Measurements from ENCODE around the gene MSANTD4.
A peak's percentile ranks its signal among the peaks of the same experiment; 100 is the strongest.
"Not testable (repeated sequence)": the region's sequence is repeated elsewhere in the genome, so short reads cannot be mapped to it uniquely, and the experiment has no call there.

The MSANTD4 gene

DNA sequence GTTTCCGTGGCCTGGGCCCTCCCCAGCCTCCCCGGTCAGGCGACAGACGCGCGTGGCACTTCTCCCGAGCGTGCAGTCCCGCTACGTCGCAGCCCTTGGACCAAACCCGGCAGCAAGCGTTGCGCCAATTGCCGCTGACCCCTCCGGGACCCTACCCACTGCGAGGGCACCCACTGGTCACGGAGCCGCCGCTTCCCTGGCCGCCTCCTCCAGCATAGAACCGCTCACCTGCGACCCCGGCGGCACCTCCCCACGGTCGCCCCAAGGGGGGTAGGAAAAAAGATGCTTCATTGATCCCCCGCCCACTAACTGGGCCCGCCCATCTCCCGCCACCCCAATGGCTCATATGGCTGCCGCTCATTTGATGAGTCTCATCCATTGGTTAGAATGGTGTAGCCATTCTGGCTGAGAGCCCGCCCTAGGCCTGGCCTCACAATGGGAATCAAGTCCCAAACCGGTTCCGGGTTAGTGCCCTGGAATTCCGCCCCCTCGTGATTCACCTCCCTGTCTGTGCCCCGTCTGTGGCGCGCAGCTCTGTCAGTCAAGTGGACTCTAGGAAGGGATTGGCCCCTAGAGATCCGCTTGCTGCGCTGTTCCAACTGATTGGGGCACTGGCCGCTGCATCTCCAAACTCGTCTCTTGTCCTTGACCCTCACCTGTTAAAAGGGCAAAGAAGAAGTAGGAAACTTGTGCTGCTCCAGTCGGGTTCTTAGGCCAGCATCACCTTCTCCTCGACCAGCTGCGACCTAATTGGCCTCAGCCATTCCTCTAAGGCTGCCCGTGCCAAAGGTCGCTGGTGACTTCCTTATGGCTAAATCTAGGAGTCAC, at the start of gene MSANTD4:
Gene MSANTD4 (minus strand): TSS at position 274 of the 828 bp plus-strand sequence. CDS start 11,323 bp downstream, outside the sequence.
- DNase-seq, result peak; percentile 99

DNA sequence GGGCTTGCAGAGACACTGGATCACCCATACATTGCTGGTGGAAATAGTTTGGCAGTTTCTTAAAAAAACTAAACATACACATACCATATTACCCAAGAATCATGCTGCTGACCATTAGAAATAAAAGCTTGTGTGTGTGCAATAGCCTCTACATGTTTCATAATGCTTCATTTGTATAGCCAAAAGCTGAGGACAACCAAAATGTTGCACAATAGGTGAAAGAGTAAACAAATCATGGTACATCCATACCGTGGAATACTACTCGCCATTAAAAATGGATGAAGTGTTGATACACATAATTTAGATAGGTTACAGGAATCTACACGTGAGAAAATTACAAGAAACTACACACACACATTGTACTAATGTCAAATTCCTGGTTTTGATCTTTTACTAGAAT, 48.6 kb upstream of the MSANTD4 start:
- DNase-seq, result no peak

DNA sequence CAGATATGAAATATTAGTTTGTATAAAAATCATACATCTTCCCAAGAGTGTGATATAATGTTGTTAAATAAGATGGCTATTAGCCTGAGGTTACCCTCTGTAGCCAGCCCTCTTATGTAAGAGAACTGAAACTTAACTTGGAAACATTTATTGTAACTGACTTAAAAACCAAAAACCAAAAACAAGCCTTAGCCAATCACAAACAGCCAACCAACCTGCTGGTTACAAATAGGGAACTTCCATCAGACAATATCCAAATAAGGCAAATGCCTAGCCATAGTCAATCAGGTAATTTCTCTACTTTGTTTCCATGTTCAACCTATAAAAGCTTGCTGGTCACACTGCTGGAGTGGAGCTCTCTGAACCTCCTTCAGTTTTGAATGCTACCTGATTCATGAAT, 41.0 kb upstream of the MSANTD4 start:
- DNase-seq, result no peak

DNA sequence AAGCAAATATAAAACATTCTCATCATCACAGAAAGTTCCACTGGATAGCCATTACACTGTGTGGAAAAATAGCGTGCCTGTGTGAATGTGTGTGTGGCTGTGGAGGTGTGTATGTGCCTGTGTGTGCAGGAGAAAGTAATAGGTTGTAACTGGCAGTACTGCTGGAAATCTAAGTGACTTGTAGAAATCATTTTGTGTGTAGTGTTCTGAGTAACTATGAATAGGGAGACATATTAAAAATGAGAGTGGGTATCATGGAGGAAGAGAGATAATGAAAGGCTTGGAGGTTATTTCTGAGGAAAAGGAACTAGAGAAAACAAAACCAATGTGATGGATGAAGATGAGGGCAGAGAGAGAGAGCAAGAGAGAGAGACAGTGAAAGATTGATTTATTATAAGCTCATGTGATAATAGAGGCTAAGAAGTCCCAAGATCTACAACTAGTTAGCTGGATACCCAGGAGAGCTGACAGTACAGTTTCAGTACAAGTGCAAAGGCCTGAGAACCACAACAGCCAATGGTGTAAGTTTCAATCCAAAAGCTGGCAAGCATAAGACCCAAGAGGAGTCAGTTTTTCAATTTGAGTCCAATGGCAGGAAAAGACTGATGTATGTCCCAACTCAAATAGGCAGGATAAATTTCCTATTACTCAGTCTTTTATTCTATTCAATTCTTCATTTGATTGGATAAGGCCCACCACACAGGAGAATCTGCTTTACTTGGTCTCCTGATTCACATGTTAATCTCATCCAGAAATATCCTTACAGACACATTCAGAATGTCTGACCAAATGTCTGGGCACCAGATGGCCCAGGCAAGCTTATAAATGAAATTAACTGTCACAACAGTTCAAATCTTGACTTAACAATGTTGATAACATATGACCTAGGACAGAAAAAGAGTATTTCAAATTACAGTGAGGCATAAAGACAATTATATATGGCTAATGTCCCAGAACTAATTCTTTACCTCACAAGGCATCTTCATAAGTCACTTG, 40.2 kb upstream of the MSANTD4 start:
- DNase-seq, result no peak

DNA sequence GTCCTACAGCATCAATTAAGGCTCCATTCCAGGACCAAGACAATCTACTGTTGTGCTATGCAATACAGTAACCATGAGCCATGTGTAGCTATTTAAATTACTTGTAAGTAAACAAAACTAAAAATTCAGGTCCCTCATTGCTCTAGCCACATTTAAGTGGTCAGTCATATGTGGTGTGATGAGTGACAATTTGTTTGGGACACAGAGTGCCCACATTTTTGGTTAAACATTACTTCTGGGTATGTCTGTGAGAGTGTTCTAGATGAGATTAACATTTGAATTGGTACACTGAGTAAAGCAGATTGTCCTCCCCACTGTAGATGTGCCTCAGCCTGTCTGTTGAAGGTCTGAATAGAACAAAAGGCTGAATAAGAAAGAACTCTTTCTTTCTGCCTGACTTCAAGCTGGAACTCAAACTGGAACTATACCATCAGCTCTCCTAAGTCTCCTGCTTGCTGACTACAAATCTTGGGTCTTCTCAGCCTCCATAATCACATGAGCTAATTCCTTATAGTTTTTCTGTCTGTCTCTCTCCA, 39.3 kb upstream of the MSANTD4 start:
- DNase-seq, result no peak

DNA sequence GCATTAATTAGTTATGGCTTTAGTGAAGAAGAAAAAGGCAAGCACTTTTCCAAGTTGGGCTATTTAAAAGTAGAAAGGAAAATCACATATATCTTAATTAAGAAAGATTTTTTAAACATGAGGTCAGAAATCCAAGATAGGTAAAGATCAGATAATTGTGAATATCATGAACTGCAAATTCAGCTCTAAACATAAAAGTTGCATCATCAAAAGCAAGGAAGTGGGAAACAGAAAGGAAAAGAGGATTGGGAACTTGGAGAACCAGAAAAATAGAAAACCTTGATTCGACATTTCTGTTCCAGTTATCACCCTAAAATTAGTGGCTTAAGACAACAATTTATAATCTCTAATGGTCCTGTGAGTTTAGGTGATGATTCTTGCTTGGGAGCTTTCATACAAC, 37.6 kb upstream of the MSANTD4 start:
- DNase-seq, result no peak

DNA sequence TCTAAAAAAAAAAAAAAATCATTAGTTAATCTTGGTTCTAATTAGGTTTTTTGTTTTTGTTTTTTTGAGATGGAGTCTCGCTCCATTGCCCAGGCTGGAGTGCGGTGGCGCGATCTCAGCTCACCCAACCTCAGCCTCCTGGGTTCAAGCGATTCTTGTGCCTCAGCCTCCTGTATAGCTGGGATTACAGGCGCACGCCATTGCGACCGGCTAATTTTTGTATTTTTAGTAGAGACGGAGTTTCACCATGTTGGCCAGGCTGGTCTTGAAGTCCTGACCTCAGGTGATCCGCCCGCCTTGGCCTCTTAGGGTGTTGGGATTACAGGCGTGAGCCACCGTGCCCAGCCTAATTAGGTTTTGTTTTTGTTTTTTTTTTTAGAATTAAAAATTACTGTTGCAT, 36.3 kb upstream of the MSANTD4 start:
- not testable (repeated sequence) for DNase-seq

DNA sequence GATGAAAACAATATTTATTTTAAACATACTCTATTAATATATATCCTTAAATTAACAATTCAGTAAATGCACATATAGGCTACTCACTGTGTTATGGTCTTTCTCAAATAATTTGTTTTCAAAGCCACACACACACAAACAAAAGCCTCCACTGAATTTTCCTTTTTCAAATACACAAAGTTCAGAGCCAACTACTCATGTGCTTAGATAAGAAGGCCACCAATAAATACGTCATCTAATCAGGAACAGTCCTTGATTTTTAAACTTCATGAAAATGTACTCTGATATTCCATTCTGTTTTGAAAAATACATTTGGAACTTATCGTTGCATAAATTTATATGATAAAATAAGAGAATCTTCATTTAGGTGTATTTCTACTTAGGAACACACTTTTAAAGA, 29.1 kb upstream of the MSANTD4 start:
- DNase-seq, result no peak

DNA sequence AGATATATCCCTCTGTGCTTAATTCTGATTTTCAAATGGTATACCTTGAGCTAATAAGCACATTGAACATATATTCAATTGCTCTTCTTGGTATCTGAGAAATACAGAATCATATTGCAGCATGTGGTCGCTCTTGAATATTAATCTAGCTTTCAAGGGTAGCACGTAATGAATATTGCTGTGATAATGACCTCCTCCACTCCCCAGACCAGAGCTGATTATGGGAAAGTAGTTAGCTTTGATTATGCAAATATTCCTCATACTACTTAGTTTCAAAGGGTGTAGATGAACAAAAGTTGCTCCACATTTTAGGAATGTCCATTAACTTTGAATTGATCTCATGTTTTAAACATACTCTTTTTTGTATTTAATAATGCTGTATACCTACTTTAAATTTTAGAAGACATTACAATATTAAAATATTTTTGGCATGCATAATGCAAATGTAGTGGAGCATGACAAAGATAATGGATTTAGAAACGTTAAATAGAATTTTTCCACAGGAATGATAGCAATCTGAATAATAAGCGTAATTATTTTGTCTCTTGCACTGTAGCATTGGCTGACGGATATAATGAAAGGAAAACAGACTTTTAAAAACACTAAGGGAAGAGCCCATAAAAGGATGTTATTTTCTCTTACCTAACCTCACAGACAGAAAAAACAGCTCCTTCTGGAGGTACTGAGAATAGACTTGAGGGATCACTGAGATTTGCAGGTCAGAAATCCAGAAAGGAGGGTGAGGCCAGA, 27.9 kb upstream of the MSANTD4 start:
- DNase-seq, result no peak

DNA sequence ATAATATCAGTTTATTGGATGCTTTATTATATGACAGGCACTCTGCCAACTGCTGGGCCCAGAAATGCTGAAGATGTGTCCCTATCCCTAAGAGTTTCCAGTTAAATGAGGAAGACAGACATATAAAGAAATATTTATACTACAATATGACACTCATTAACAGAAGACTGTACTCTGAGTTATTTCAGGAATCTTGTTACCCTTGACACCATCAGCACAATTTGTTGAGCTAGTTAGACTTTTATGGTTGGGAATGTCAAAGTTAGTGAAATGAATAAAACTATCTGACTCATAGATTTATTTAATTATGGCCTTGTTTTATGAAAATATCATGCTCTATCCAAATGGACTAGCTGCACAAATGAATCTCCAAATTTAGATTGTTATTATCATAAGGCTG, 25.6 kb upstream of the MSANTD4 start:
- DNase-seq, result no peak

DNA sequence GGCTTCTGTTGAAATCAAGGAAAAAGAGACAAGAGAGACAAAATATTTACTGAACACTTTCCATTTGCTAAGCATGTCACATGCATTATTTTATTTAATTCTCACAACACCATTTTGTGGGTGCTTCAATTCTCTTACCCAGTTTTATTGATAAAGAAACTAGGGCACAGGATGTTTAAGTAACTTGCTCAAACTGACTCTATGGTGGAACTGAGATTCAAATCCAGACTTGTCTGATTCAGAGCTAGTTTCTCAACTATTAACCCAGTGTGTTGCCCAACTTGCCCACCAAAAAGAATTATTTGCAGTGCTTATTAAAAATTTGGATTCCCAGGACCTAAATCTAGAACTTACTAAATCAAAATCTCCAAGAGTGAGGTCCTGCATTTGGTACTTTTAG, 21.5 kb upstream of the MSANTD4 start:
- no peak for DNase-seq

DNA sequence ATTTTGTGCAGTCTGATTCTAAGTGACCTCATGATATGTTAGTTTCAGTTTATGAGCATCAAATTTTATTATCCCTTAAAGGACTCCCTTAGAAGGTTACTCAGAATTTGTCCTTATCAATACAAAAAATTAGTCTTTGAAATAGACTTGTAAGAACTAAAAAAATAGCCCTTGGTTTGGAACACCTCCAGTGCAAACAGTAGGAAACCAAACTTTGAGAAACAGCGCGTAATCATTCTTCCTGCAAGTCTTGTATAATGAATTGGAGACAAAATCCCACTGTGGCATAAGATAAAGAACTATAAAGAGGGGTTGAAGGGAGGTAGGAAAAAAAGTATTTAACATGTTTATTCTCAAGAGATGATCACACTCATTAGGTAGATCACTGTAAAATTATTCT, 10.8 kb upstream of the MSANTD4 start:
- DNase-seq, result no peak

DNA sequence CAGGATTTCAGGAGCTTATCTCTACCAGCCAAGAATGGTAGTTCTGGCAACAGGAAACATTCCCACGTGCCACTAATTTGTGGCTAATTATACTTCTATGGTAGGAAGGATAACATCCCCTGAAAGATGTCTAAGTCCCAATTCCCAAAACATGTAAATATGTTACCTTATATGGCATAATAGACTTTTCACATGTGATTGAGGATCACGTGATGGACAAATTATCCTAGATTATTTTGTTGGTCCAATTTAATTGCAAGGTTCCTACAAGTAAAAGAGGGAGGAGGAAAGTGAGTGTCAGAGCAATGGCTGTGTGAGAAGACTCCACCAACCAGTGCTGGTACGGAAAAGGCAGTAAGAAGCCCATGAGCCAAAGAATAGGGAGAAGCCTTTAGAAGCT, 9.9 kb upstream of the MSANTD4 start:
- DNase-seq, result no peak

DNA sequence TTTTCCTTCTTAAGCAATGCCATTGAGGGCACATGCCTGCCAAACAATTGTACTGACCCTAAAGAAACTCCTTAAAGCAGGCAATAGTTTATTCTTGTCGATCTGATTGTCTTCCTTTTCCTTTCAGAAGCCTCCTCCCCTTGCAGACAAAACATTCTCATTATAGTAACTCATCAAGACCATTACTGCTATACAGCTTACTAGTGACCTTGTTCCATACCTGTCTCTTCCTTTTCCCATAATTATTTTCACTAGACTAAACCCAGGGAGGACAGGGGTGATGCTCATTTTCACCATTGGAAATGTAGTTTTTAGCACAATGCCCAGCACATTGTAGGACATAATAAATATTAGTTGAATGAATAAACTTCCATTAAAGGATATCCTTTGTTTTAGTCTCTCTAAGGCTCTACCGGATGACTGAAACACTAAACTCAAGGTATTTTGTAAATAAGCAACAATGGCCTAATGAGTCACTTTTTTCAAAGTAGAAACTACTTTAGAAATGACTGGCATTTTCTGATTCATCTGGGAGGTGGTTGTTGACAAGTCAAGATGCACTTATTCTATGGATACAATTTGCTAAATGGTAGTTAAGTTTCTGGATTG, 9.3 kb upstream of the MSANTD4 start:
- DNase-seq, result no peak

DNA sequence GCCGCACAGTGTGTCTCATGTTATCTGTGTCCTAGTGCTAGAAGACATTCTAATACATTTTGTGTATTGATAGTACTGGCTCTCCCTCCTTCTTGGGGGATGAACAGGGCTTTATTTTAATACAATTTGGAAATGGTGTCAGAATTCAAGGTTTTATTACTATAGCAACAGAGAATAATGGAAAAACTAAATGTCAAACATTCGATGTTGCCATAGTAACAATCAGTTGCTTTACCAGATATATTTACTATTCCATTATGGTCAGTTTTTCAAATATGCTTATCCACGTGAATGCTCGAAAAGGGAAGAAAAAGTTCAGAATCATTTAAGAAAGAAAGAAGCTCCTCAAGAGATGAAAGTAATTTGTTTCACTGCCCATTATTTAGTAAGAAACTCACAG, 8.6 kb upstream of the MSANTD4 start:
- no peak for DNase-seq

DNA sequence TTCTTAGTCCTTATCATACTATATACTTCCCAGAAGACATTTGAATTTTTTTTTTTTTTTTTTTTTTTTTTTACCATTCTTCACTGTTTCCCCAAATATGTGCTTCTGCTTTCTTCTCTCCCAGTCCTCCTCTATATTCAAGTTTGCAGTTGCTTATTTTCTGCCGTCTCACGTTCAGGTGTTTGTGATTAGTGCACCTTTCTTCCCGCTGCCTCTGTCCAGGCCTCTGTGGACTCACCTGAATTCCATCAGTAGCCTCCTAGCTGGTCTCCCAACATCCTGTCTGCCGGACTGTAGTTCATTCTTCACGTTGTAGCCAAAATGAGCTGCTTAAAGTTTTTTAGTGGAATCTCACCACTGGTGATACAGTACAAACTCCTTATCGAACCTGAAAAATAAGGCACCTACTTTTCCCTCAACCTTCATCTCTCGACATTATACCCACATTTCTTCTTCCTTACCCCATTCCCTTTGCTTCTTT, 795 bp upstream of the MSANTD4 start:
- DNase-seq, result no peak

DNA sequence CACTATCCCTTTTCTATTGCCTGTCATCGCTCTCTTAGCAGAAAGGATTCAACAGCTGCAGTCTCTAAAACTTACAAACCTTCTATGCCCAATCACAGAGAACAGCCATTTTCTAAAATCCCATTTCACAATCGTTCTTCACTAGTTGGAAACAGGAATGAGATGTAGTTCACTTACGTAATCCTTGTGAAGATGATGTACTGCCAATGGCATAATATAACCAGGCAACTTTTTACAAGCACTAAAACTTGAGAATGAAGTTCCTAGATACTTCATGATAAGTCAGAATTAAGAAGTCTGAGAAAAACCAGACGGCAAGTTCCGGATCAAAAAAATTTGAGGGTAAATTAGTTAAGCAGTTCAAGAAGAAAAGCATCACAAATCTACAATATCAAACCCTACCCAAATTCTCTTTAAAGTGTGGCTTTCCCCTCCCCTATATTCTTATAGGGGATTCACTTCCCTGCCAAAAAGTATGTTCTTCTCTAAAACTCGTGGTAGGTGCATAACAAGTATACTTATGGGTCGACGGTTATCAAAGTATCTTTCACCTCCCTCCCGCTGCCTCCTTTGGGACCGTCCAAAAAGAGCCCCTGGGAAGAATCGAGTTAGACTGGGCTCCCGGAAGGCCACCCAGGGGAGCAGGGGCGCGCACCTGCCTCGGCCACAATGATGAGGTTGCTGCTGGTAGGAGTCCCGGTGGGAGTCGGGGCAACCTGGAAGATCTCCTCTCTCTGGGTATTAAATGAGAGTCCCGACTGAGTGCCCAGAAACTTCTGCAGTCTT, 666 bp downstream of the MSANTD4 start:
- DNase-seq, result peak; percentile 39

DNA sequence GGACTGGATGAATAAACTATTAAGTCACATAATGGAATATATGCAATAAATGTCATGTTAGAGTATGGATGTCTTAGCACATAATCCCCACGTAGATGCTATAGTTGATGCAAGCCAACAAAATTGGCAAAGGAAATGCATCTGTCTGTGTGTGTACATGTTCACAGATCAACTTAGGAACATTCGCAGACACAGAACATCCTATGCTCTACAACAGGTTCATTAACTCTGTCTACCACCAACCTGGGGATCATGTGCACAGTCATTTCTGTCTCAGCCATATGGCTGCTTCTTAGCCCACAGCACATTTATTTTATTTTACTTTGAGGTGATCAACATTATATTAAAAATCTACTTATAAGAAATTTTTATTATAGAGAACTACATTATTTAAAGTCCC, 4.9 kb downstream of the MSANTD4 start:
- DNase-seq, result no peak

DNA sequence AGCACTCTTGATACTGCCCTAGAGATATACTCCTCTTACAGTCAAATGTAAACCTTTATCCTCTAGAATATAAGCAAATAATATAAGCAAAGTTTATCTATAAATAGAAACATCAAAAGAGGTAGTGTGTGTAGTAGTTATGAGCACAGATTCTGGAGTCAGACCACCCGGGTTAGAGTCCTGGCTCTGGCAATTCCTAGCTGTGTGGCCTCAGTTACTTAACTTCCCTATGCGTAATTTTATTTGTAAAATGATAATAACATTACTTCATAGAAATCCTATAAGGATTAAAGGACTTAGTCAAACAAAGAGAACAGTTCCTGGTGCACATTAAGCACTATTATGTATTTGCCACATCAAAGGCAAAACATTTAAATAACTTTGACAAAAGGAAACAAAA, 7.0 kb downstream of the MSANTD4 start:
- DNase-seq, result no peak

DNA sequence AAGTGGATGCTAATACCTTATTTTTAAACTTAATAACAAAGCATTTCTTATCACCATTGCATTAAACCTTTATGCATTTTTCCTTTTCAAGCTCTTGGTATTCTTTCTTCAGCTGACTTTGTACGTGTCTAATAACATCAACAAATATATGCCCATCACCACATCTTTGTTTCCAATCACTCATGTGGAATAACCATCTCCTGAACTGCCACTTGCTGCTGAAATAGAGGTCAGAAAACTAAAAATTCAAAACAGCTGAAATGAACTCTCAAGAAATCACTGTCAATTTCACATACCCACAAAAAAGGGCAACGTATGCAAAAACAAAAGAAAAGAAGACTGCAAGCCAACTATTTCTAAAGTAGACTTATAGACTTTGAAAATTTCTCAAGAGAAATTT, 7.4 kb downstream of the MSANTD4 start:
- no peak for DNase-seq

DNA sequence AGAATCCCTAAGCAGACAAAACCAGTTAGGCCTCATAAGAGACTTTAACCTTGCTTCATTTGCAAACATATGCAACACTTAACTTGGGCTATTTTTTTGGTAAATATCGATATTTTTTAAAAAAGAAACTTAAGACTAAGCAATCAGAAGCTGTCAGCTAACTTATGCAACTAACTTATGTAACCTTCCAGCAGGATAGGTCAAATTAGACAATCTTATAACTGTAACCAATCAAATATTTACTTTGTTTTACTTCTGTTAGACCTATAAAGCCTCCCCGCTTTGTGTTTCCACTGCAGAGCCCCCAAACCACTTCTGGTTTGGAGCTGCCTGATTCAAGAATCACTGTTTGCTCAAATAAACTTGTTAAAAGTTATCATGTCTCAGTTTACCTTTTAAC, 8.0 kb downstream of the MSANTD4 start:
- DNase-seq, result no peak

Measured in hematopoietic multipotent progenitor cell treated with erythropoietin and hydrocortisone succinate and interleukin-3 and kit ligand, for 4 days (in vitro differentiated cells).